ENCODE measurements around the gene TPRG1L. TPM values are rescaled to one million over a fixed set of nuclear protein-coding genes. Genes with fewer than 3 reads are reported as not detected.

TPRG1L gene
- total and polyA plus RNA-seq, 10 of the 15 experiments (the other 5 are each of a cell fraction or from before 2014, with no cell fraction given) = 1.5 to 16.5 (median 8.0) TPM

GRCh38 chr1:3649342-3650247, 24.8 kb downstream of the TPRG1L start, which contains the start of gene WRAP73 (continued):
- peak; percentile 46; the same call in 1 of the 2 replicates for TF ChIP-seq E2F4 (IDR thresholded peaks at IDR 0.05; ENCODE audit: low read depth, low read length)
- TF ChIP-seq MLLT1 (IDR thresholded peaks at IDR 0.05) = no peak
- no peak for TF ChIP-seq IRF4 (IDR thresholded peaks at IDR 0.05; ENCODE audit: low read depth, low read length)
- no peak for TF ChIP-seq FOS (IDR thresholded peaks at IDR 0.05; ENCODE audit: borderline replicate concordance, extremely low read depth, insufficient read length)
- no peak for TF ChIP-seq BMI1 (IDR thresholded peaks at IDR 0.05; ENCODE audit: borderline replicate concordance)
- no peak for TF ChIP-seq ZNF274 (IDR thresholded peaks at IDR 0.05; ENCODE audit: insufficient read depth, insufficient read length)
- TF ChIP-seq NR2C1 (IDR thresholded peaks at IDR 0.05) = 0 out of 2 replicates have a peak, but pooled peaks have one; percentile 28
- no peak for TF ChIP-seq CHD4 (IDR thresholded peaks at IDR 0.05)
- TF ChIP-seq KAT2A (conservative IDR thresholded peaks at IDR 0.05; ENCODE audit: control insufficient read depth, low read depth, low read length) = no peak

All from GM12878 (cell line).